NCI-H128 (cell line): ENCODE results near the gene SH3PXD2B.

Source experiments
- DNase-seq: peaks from one replicate; lab custom pipeline; 2025; ENCODE audit not compliant: unreplicated experiment; lab: John Stamatoyannopoulos, UW

SH3PXD2B gene

GRCh38 chr5:172453986-172454357 lies 353 bp downstream of the SH3PXD2B start:
- no peak for DNase-seq

- no peak for DNase-seq
Observed at GRCh38 chr5:172453206-172453985, 929 bp downstream of the SH3PXD2B start.

- no peak for DNase-seq
Observed at GRCh38 chr5:172452398-172453205, 1.7 kb downstream of the SH3PXD2B start.

- no peak for DNase-seq
Observed at GRCh38 chr5:172451771-172452197, 2.5 kb downstream of the SH3PXD2B start.

- no peak for DNase-seq
Observed at GRCh38 chr5:172450861-172451695, 3.2 kb downstream of the SH3PXD2B start.

GRCh38 chr5:172450453-172450852 lies 3.9 kb downstream of the SH3PXD2B start:
- DNase-seq: no peak

- DNase-seq: no peak
Observed at GRCh38 chr5:172448999-172449398, 5.3 kb downstream of the SH3PXD2B start.

GRCh38 chr5:172447646-172448365 lies 6.5 kb downstream of the SH3PXD2B start:
- DNase-seq: no peak

- no peak for DNase-seq
Observed at GRCh38 chr5:172446336-172447051, 7.8 kb downstream of the SH3PXD2B start.

- DNase-seq: no peak
Observed at GRCh38 chr5:172445866-172446265, 8.5 kb downstream of the SH3PXD2B start.

GRCh38 chr5:172444626-172445365 lies 9.5 kb downstream of the SH3PXD2B start:
- no peak for DNase-seq

- no peak for DNase-seq
Observed at GRCh38 chr5:172444110-172444510, 10.2 kb downstream of the SH3PXD2B start.

- DNase-seq: no peak
Observed at GRCh38 chr5:172443441-172444109, 10.8 kb downstream of the SH3PXD2B start.

GRCh38 chr5:172442592-172442991 lies 11.7 kb downstream of the SH3PXD2B start:
- no peak for DNase-seq

- DNase-seq: no peak
Observed at GRCh38 chr5:172441262-172441751, 13.0 kb downstream of the SH3PXD2B start.

- no peak for DNase-seq
Observed at GRCh38 chr5:172440486-172440885, 13.8 kb downstream of the SH3PXD2B start.

- DNase-seq: no peak
Observed at GRCh38 chr5:172439785-172440477, 14.4 kb downstream of the SH3PXD2B start.

- DNase-seq: no peak
Observed at GRCh38 chr5:172438319-172438668, 16.0 kb downstream of the SH3PXD2B start.
